Lower leg skin (tissue), 3 donors: ENCODE results near the gene TP53BP2.

Experiments
- CTCF ChIP-seq, 3 donors: fragments of 450-650 bp; IDR thresholded peaks; one replicate each; pipeline ENCODE4 v1.5.1; 2016; ENCODE audit warnings: antibody characterized with exemption in 3 of 3, mild to moderate bottlenecking in 3 of 3, moderate library complexity in 2 of 3
- POLR2A ChIP-seq, 2 donors: fragments of 450-650 bp; IDR thresholded peaks; one replicate each; pipeline ENCODE4 v1.6.1; 2016 to 2017; ENCODE audit warnings: antibody characterized with exemption in 2 of 2, mild to moderate bottlenecking in 1 of 2, moderate library complexity in 1 of 2

- no peak for TF ChIP-seq POLR2A (IDR thresholded peaks at IDR 0.05)
- TF ChIP-seq CTCF (IDR thresholded peaks at IDR 0.05): no peak
Measured at GRCh38 chr1:223742856-223743517, 102.8 kb downstream of the TP53BP2 start.
